Neural cell (in vitro differentiated cells): ENCODE data around the gene FIGLA. TPM values are rescaled to one million over a fixed set of nuclear protein-coding genes. Genes with fewer than 3 reads are reported as not detected.

ENCODE experiments used
- H2AFZ ChIP-seq: fragments of 200-600, 300-800 bp; sonication (generic), shearing (Covaris generic); 2 replicates; pipeline ENCODE4 v1.6.0; 2014; ENCODE audit warnings: low read depth, mild to moderate bottlenecking, antibody characterized with exemption, low read length, moderate library complexity
- H3F3A ChIP-seq: fragments of 200-600 bp; shearing (Covaris generic); 2 replicates; pipeline ENCODE4 v1.6.1; 2016; ENCODE audit warnings: mild to moderate bottlenecking, moderate library complexity, mixed read lengths, antibody characterized with exemption, low read length; ENCODE audit not compliant: insufficient read depth, poor library complexity, severe bottlenecking
- H3K27ac ChIP-seq: fragments of 200-600, 300-800 bp; sonication (generic), shearing (Covaris generic); 2 replicates; pipeline ENCODE4 v1.5.1; 2014; ENCODE audit warnings: mild to moderate bottlenecking, low read length, moderate library complexity
- H3K27me3 ChIP-seq: fragments of 300-800, 200-600 bp; sonication (generic), shearing (Covaris generic); 2 replicates; pipeline ENCODE4 v1.6.0; 2014; ENCODE audit warnings: mild to moderate bottlenecking, low read depth, low read length, moderate library complexity; ENCODE audit not compliant: insufficient read depth
- H3K36me3 ChIP-seq: fragments of 300-800, 200-600 bp; sonication (generic), shearing (Covaris generic); 2 replicates; pipeline ENCODE4 v1.5.1; 2014; ENCODE audit warnings: mild to moderate bottlenecking, antibody characterized with exemption, low read length, moderate library complexity; ENCODE audit not compliant: insufficient read depth
- H3K4me2 ChIP-seq: fragments of 300-800, 200-600 bp; sonication (generic), shearing (Covaris generic); 2 replicates; pipeline ENCODE4 v1.6.0; 2014; ENCODE audit warnings: mild to moderate bottlenecking, low read length
- H3K4me3 ChIP-seq: fragments of 300-800, 200-600 bp; sonication (generic), shearing (Covaris generic); 2 replicates; pipeline ENCODE4 v1.5.1; 2014; ENCODE audit warnings: mild to moderate bottlenecking, low read length, moderate library complexity
- H3K79me2 ChIP-seq: fragments of 200-600 bp; shearing (Covaris generic); replicated peaks from 2 replicates; pipeline ENCODE4 v1.6.0; 2014; ENCODE audit warnings: mild to moderate bottlenecking, low read length, moderate library complexity; ENCODE audit not compliant: insufficient read depth
- H3K9ac ChIP-seq: fragments of 300-800, 200-600 bp; sonication (generic), shearing (Covaris generic); 2 replicates; pipeline ENCODE4 v1.6.1; 2016; ENCODE audit warnings: mild to moderate bottlenecking, low read length, mixed read lengths
- H3K9me2 ChIP-seq: fragments of 200-600 bp; shearing (Covaris generic); 2 replicates; pipeline ENCODE4 v1.6.1; 2016; ENCODE audit warnings: mild to moderate bottlenecking, low read length, mixed read lengths; ENCODE audit not compliant: insufficient read depth
- H3K9me3 ChIP-seq: fragments of 200-600, 300-800 bp; sonication (generic), shearing (Covaris generic); 2 replicates; pipeline ENCODE4 v1.6.1; 2016; ENCODE audit warnings: mild to moderate bottlenecking, mixed run types, low read length, moderate library complexity, mixed read lengths
- H4K20me1 ChIP-seq: fragments of 200-600 bp; shearing (Covaris generic); 2 replicates; pipeline ENCODE4 v1.6.1; 2016; ENCODE audit warnings: mild to moderate bottlenecking, mixed run types; ENCODE audit not compliant: insufficient read depth
- CTCF ChIP-seq: fragments of 450-650 bp; IDR thresholded peaks from 2 replicates; pipeline ENCODE4 v1.5.1; 2014; ENCODE audit warnings: antibody characterized with exemption, mild to moderate bottlenecking, moderate library complexity; ENCODE audit not compliant: poor library complexity, severe bottlenecking
- EP300 ChIP-seq: fragments of 450-650 bp; conservative IDR thresholded peaks from 2 replicates; pipeline ENCODE4 v1.6.1; 2014; ENCODE audit warnings: antibody characterized with exemption, mild to moderate bottlenecking, moderate library complexity; ENCODE audit not compliant: poor library complexity, severe bottlenecking
- EZH2 ChIP-seq: fragments of 200-600, 300-800 bp; shearing (Covaris generic), sonication (generic); IDR thresholded peaks from 2 replicates; pipeline ENCODE4 v1.6.1; 2014; ENCODE audit warnings: antibody characterized with exemption, low read length, borderline replicate concordance, mild to moderate bottlenecking; ENCODE audit not compliant: insufficient read depth, poor library complexity, severe bottlenecking
- MXI1 ChIP-seq: fragments of 450-650 bp; conservative IDR thresholded peaks from 2 replicates; pipeline ENCODE4 v1.6.1; 2014; ENCODE audit warnings: antibody characterized with exemption, mild to moderate bottlenecking; ENCODE audit not compliant: poor library complexity, severe bottlenecking
- POLR2AphosphoS5 ChIP-seq: IDR thresholded peaks from 2 replicates; pipeline ENCODE4 v1.6.1; 2012
- RAD21 ChIP-seq: fragments of 450-650 bp; conservative IDR thresholded peaks from 2 replicates; pipeline ENCODE4 v1.6.1; 2014; ENCODE audit warnings: antibody characterized with exemption, mild to moderate bottlenecking, moderate library complexity
- SMC3 ChIP-seq: fragments of 450-650 bp; conservative IDR thresholded peaks from 2 replicates; pipeline ENCODE4 v1.6.1; 2014; ENCODE audit warnings: antibody characterized with exemption, mild to moderate bottlenecking, moderate library complexity; ENCODE audit not compliant: poor library complexity
- TAF1 ChIP-seq: IDR thresholded peaks from 2 replicates; pipeline ENCODE4 v1.6.1; 2012; ENCODE audit warnings: low read depth
- polyA plus RNA-seq: library from polyadenylated mRNA; depleted of rRNA; stranded (reverse); fragments of >200 nt; gene quantifications from 2 replicates; pipeline ENCODE4 v1.2.3, GENCODE V29; 2014
- TF ChIP-seq, protein P1 (sequence below): IDR thresholded peaks from 2 replicates; pipeline ENCODE4 v1.6.1; 2012; ENCODE audit warnings: borderline replicate concordance

Gene FIGLA
- polyA plus RNA-seq, 1 donor from 2014 or later = not detected

- H3K79me2 ChIP-seq = no peaks in the 10 kb centered on the region
- no peaks in the 10 kb centered on the region for H3K27me3 ChIP-seq
- H3K27ac ChIP-seq = no peak overlapping the region
- H3F3A ChIP-seq = no peaks in the 10 kb centered on the region
- H2AFZ ChIP-seq = no peak overlapping the region
- TF ChIP-seq EZH2 = no peak
- no peak for TF ChIP-seq EP300
- TF ChIP-seq CTCF = no peak
- no peak for TF ChIP-seq SMC3
- TF ChIP-seq MXI1 = no peak
- TF ChIP-seq TAF1 = no peak
- TF ChIP-seq, protein P1, sequence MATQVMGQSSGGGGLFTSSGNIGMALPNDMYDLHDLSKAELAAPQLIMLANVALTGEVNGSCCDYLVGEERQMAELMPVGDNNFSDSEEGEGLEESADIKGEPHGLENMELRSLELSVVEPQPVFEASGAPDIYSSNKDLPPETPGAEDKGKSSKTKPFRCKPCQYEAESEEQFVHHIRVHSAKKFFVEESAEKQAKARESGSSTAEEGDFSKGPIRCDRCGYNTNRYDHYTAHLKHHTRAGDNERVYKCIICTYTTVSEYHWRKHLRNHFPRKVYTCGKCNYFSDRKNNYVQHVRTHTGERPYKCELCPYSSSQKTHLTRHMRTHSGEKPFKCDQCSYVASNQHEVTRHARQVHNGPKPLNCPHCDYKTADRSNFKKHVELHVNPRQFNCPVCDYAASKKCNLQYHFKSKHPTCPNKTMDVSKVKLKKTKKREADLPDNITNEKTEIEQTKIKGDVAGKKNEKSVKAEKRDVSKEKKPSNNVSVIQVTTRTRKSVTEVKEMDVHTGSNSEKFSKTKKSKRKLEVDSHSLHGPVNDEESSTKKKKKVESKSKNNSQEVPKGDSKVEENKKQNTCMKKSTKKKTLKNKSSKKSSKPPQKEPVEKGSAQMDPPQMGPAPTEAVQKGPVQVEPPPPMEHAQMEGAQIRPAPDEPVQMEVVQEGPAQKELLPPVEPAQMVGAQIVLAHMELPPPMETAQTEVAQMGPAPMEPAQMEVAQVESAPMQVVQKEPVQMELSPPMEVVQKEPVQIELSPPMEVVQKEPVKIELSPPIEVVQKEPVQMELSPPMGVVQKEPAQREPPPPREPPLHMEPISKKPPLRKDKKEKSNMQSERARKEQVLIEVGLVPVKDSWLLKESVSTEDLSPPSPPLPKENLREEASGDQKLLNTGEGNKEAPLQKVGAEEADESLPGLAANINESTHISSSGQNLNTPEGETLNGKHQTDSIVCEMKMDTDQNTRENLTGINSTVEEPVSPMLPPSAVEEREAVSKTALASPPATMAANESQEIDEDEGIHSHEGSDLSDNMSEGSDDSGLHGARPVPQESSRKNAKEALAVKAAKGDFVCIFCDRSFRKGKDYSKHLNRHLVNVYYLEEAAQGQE = no peak
- no peak for TF ChIP-seq RAD21
- no peak for TF ChIP-seq POLR2AphosphoS5
- no peaks in the 10 kb centered on the region for H4K20me1 ChIP-seq
- no peaks in the 10 kb centered on the region for H3K9me3 ChIP-seq
- H3K36me3 ChIP-seq = no peaks in the 10 kb centered on the region
- H3K9ac ChIP-seq = no peak overlapping the region
- no peak overlapping the region for H3K4me3 ChIP-seq
- H3K9me2 ChIP-seq = no peaks in the 10 kb centered on the region
- H3K4me2 ChIP-seq = no peak overlapping the region
Observed at GRCh38 chr2:70834106-70834505, 43.7 kb upstream of the FIGLA start.

- no peak overlapping the region for H2AFZ ChIP-seq
- TF ChIP-seq SMC3 (no peak), EP300 (no peak), RAD21 (no peak), TAF1 (no peak), MXI1 (no peak), CTCF (no peak), POLR2AphosphoS5 (no peak), EZH2 (no peak)
- TF ChIP-seq, protein P1 = no peak
Observed at GRCh38 chr2:70833246-70833645, 42.8 kb upstream of the FIGLA start.

More at GRCh38 chr2:70833246-70833645, 42.8 kb upstream of the FIGLA start:
- no peak overlapping the region for H3K4me3 ChIP-seq
- H3K9ac ChIP-seq = no peak overlapping the region
- no peaks in the 10 kb centered on the region for H3K27me3 ChIP-seq
- H3K27ac ChIP-seq = no peak overlapping the region
- no peaks in the 10 kb centered on the region for H3K9me3 ChIP-seq
- H4K20me1 ChIP-seq = no peaks in the 10 kb centered on the region
- H3K79me2 ChIP-seq = no peaks in the 10 kb centered on the region
- no peaks in the 10 kb centered on the region for H3K36me3 ChIP-seq
- no peaks in the 10 kb centered on the region for H3K9me2 ChIP-seq
- no peak overlapping the region for H3K4me2 ChIP-seq
- H3F3A ChIP-seq = no peaks in the 10 kb centered on the region
